ENCODE results near the gene CSTB.
"Not testable (repeated sequence)": the region's sequence is repeated elsewhere in the genome, so short reads cannot be mapped to it uniquely, and the experiment has no call there.

The CSTB gene, protein sequence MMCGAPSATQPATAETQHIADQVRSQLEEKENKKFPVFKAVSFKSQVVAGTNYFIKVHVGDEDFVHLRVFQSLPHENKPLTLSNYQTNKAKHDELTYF

DNA sequence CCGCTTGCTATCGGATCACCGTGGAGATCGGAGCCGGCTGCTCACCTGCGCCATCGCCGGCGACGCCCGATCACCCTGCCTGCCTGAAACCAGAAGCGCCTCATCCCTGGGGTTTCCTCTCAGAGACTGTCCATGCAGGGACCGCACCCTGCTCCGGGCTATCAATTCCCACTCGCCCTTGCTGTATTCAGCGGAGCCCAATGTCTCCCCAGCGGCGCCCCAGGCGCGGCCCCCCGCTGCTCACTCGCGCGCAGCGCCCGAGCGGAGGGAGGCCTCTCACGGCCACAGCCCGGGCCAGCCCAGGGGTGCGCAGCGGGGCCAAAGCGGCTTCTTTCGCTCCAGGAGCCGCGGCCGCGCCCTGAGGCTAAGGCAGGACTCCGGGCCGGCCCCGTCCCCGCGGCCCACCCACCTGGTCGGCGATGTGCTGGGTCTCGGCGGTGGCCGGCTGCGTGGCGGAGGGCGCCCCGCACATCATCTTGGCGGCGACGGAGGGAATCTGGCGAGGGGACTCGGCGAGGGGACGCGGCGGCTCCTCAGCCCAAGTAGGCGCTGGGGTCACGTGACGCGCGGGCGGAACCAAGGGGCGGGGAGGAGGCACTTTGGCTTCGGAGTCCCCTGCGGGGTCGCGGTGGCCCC is at the start of gene CSTB:
CSTB (minus strand) TSS at position 514 of the 636 bp plus-strand sequence; CDS start at position 475, 39 bp downstream.
- peak; percentile 91 for DNase-seq

DNA sequence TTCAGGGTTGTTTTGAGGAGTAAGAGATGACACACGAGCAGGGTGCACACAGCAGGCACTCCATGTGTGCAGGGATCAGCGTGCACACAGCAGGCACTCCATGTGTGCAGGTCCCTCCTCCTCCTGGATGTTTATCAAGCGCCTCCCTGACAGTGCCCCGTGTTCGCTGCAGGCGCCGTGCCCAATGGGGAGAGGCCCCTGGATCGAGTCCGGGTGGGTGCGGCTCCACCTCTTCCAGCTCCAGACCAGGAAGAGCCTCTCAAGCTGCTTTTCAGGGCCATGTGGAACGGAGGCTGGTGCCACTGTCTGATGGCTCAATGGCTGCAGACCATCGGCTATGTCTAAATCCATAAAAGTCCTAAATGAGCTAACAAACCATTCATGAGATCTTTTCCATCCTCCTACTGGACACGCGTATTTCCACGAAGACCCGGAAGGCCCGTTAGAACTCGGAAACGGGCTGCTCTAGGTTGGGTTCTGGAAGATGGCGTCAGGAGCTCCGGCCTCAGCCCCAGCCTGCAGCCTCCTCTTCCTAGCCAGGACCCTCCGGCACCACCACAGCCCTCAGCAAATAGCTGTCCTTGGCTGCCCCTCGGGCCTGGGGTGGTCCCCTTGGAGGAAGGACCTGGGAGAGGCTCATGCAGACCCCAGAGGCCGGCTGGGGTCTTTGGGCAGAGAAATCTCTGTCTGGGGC is 49.3 kb upstream of the CSTB start:
- DNase-seq: no peak

DNA sequence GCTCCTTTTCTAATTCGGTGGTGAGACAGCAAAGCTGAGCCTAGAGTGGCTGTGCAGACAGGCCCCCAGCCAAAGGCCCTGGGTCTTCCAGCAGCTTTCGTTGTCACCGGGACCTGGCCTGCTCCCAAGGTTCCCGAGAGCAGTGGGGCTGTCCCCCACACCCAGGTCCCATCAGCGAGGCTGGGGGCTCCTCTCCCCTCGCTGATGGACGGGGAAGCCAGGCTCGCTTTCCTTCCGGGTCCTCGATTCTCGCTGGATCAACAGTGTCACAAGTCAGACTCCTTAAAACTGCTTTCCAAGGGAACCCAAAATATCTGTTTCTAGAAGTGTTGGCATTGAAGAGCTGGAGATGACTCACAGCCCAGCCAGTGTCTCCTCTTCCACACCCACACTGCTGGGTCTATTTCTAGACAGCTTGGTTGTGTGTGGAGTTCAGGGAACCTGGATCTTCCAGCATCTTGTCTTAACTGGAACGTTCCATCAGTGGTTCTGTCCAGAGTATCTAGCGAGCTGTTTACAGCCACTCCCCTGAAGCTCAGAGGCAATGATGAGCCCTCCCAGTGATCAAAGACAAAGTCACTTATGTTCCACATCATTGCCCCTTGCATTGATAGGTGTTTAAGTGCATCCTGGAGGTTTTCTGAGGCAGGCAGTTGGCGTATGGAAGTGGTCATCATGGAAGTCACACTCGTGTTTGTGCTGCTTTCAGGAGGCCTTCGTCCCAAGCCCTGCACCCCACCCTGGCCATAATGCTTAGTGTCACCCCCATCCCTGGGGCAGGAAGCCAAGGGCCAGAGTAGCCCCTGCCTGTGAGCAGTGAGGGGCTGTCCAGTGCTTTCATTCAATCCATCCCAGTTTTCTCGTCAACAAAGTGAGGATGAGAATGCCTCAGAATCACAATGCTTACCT is 48.5 kb upstream of the CSTB start:
- no peak for DNase-seq

DNA sequence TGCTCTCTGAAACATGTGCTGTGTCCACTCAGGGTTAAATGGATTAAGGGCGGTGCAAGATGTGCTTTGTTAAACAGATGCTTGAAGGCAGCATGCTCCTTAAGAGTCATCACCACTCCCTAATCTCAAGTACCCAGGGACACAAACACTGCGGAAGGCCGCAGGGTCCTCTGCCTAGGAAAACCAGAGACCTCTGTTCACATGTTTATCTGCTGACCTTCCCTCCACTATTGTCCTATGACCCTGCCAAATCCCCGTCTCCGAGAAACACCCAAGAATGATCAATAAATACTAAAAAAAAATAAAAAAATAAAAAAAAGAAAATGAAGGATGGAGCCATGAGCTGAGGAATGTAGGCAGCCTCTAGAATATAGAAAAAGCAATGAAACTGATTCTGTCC is 46.6 kb upstream of the CSTB start:
- not testable (repeated sequence) for DNase-seq

DNA sequence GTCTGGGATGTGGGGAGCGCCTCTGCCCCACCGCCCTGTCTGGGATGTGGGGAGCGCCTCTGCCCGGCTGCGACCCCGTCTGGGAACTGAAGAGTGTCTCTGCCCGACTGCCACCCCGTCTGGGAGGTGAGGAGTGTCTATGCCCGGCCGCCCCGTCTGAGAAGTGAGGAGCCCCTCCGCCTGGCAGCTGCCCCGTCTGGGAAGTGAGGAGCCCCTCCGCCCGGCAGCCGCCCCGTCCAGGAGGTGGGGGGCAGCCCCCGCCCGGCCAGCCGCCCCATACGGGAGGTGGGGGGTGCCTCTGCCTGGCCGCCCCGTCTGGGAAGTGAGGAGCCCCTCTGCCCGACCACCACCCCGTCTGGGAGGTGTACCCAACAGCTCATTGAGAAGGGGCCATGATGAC is 46.1 kb upstream of the CSTB start:
- DNase-seq: not testable (repeated sequence)

DNA sequence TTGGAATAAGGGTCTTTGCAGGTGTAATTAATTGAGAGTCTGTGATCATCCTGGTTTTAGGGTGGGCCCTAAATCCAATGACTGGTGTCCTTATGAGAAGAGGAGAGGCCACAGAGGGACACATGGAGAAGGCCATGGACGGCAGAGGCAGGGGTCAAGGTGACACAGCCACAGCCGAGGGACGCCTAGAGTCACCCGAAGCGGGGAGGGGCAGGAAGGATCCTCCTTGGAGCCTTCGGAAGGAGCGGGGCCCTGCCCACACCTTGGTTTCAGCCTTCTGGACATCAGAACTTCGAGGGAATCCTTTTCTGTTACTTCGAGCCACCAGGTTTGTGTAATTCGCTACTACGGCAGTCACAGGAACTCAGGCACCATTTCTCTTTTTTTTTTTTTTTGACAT is 44.4 kb upstream of the CSTB start:
- no peak for DNase-seq

DNA sequence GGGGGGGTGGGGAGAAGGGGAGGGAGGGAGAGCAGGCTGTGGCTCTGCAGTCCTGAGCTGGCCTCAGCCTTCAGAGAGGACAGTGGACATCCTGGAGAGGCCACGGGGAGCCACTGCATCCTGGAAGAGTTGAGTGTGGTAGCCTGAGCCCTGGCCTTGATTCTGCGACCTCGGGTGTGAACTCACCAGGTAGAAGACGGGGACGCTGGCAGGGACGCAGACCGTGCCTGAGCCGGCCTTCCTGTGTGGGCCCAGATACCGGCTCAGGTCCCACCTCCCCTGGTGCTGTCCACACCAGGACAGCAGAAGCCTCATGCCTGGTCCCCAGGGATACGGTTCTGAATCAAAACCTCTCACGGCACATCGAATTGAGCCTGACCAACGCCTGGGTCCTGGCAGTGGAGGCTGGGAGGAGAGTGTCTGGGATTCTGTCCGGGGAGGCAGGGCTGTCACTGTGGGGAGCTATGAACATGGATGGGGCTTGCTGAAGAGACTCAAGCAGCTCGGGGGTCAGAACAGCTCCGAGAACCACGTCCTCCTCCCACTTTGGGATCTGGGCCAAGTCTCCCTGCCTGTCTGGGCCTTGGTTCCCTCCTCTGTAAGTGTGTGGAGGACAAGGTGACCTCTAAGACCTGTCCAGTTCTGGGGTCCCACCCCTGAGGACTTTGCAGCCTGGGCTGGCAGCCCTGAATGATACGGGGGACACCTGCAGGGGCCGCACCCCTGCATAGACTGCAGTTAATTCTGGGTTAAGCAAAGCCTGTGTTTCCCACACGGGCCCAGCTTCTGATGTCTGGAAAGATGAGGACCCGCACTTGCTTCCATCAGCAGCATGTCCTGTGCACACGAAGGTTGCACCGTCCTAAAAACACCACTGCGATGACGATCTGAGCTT is 43.6 kb upstream of the CSTB start:
- no peak for DNase-seq

DNA sequence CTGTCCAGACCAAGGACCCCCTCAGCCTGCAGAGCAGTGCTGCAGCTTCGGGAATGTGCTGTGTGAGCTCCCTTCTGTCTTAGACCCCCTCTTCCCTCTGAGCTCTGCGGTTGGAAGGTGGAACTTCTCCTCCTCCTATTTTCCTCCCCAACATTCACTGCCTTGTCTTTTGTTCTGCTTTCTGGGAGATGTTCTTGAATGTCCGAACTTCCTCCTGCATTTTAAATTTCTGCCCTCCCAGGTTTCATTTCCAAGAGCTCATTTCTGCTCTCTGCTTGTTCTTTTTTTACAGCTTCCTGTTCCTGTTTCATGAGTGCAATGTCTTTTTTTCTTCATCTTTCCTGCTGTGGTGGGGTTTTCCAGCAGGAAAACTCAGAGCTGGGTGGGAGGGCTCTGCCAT is 42.6 kb upstream of the CSTB start:
- DNase-seq: no peak

DNA sequence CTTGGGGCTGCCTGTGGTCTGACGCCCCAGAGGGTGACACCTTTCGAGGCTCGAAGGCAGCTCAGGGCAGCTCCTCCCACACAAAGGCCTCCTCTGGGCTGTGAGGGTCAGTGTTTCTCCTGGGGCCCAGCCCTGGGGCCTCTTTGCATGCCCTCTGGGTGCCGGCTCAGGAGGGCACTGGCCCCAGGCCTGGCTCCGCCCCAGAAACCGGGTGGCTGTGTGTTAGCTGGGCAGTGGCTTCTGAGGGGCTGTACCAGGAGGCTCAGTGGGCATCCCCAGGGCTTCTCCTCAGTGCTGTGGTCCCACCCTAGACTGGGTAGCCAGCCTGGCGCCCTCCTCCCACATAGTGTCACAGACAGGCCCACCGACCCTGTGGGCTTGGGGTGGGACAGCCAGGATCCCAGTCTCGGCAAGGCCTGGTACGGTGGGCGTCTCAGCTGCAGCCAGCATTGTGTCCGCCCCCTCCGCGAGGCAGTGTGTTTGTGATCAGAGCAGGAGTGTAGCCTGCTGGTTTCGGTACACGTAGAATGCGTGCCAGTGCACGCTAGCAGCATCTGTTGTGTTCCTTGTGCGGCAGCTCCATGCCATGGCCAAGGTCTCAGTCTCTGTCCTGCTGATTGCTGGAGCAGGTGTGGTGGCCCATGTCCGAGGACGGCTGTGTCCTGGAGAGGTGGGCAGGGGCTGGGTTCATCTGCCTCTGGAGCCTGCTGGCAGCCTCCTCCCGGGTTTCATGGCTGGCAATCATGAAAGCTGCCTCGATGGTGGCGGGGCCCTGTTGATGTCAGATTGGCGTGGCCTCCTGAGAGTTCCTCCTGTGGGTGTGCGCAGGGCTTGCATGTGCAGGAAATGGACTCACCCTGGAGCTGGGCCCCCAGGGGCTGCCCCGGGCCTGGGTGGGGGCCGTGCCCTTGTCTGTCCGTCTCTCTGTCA is 41.3 kb upstream of the CSTB start:
- no peak for DNase-seq

DNA sequence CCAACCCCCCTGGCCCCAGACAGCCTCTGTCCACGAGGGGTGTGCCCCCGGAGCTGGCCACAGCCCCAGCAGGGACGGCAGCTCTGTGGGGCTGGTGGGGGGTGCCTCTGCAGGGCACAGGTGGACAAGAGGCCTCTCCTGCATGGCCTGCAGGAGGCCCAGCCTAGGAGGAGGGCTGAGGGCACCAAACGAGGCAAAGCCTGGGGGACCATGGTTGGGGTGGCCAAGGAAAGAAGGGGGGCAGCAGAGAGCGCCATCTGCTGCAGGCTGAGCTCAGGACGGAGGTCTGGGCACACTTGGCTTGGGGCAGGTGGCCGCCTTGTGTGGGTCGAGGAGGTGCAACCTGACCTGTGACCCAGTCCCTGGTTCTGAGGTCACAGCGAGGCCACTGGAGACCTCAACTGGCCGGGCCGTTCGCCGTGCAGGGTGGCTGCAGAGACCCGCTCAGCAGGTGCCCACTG is 40.5 kb upstream of the CSTB start:
- no peak for DNase-seq

DNA sequence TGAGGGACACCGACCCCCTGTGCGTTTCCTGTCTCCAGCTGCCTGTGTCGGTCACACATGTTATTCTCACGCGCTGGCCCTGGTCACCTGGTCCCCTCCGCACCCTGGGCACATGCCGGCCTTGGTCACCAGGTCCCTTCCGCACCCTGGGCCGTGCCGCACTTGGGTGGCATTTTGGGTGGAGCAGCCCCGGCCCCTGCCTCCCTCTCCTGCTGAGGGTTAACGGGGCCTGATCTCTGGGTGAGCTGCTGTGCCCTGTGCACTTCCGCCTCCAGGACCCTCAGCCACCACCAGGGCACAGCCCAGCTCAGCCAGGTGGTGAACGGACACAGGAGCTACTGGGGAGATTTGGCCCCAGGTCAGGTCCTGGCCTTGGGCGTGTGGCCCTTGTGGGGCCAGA is 39.9 kb upstream of the CSTB start:
- DNase-seq: no peak

DNA sequence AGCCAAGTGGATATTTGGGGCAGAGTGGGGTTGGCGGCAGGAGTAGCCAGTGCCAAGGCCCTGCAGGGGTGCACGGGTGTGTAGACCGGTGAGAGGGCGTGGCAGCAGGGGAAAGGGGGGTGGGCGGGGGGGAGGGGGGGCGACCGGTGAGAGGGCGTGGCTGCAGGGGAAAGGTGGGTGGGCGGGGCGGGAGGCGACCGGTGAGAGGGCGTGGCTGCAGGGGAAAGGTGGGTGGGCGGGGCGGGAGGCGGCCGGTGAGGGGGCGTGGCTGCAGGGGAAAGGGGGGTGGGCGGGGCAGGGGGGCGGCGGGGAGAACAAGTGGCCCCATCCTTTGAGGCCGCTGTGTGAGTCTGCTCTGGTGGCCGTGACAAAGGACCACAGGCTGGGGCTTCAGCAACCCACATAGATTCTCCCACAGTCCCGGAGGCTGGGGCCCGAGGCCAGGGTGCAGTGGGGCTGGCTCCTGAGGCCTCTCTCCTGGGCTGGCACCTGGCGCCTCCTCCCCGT is 39.1 kb upstream of the CSTB start:
- DNase-seq: peak; percentile 11

DNA sequence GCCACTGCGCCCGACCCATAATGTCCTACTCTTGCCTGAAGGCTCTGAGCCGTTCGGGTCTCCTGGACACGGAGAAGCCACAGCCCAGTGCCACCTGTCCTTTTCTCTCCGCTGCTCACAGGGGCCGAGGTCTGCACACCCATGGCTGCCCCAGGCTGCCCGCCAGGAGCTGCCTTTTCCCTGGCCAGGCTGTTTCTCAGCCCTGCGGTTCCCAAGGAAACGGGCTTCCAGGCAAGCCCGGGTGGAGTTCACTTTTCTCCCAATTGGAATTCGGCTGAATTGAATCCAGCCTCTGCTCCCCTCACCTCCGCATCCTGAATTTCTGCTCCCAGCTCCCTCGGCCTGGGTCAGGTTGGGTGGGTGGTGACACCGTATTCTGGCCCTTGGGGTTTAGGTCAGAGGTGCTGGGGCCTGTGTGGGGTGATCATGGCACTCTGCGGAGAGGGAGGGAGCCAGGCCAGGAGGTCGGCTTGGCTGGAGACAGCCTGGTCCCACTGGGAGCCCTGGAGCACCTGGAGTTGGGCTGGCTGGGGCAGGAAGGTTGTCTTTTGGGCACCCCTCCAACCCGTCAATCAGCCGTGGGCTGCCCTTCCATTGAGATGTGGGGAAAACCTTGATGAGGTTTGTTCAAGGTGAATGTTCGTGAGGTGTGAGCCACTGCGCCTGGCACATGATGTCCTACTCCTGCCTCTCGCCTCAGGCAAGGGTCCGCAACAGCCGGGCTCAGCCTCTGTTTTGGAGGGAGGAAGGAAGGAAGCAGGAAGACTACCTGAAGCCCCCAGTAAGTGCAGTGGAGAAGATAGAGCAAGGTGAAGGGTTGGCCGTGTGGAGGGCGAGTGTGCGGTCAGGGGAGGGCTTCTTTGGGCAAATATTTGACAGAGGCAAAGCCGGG is 38.4 kb upstream of the CSTB start:
- DNase-seq: no peak

DNA sequence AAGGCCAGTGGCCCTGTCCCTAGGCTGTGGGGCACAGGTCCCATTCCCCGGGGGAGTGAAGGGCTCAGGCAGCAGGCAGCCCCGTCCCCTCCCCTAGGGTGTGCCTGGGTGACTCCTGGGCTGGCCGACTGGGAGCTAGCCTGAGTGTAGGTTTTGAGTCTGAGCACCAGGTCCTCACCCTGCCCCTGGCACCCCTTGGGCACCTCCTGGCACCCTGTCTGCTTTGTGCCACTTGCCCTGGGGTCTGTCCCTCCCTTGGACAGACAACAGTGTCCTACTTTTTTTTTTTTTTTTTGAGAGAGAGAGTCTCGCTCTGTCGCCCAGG is 37.5 kb upstream of the CSTB start:
- DNase-seq: no peak

DNA sequence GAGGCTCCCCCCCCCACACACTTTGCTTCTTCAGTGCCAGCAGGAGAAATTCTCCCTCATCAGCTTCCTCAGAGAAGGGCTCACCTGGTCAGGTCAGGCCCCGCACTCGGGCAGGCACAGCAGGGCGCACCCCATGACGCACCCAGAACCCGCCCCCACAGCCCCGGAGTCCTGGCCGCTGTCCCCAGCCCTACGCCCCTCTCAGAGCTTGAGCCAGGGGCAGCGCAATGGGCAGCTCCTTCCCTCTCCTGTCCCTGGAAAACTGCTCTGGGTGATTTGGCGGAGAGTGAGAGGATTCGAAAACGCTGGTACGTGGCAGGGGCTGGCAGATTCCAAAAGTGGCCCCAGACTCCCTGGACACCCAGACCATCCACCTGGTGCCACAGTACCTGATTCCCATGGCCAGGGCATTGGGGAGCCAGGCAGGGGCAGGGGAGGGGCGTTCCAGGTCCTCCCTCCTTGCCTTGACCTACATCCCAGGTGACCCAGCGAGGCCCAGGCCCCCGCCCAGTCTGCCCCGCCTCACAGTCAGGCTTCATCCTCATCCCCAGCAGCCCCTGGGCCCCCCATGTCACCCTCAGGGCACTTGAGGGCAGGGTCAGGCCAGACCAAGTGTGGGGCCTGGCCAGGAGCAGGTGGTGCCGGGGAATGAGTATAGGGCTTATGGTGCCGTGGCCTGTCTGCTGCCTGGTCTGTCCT is 37.0 kb upstream of the CSTB start:
- no peak for DNase-seq

DNA sequence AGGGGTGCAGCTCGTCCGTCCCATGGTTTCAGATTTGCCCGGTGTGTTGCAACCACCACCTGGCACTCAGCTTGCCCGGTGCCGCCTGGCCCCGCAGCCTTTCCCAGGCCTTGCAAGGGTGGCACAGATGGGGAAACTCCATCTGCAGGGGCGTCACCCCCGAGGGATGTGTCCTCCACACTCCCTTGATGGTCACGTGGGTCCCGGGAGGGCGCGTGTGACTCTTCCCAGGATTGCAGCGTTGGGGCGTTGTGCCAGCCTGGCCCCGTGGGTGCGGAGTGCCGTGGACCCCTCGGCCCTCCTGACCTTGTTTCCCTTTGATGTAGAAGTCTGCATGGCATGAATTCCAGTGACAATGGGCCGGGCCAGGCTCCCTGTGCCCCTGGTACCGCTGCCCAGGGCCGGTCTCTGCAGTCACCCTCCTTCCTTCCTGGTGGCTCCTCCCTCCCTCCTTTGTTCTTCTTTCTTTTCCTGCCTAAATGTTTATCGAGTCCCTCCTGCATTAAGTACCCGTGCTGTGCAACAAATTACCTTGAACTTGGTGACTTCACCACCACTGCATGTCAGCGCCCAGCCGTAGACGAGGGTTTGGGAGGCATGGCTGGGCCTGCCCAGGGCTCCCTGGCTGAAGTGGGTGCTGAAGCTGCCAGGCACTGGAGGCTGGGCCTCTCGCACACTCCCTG is 36.2 kb upstream of the CSTB start:
- DNase-seq: no peak

DNA sequence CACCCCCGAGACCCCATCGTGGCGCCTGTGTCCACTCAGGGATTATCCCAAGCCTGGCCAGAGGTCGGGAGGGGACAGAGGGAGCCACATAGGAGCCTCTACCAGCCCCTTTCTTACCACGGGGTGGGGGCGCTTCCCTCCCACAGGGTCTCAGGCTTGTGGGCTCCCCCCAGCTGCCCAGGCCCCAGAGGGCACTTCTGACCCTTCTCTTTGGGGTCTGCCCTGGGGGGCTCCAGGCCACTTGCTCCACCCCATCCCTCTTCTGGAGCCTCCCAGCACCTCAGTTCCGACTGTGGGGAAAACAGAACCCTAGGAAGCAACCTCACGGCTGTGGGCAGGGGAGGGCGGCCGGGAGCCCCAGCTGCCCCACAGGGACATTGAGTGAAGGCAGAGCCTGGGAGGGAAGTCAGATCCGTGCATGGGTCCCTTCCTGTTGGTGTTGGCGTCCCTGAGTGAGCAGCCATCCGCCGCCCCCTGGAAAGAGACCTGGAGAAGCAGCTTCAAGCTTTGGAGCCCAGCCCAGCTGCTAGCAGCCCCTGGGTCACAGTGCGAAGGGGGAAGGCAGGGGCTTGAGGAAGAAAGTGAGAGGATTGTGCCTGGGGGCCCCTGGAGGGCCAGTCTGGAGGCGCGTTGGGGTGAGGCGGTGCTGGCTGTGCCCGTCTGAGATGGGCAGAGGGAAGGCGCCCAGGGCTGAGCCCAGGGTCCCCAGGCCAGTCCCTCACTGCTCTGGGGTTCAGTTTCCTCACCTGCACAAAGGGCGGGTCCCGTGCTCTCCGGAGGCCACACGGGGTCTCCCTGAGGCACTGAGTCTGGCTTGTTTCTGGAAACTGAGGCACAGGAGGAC is 35.4 kb upstream of the CSTB start:
- DNase-seq: no peak

Data from CD4-positive, alpha-beta T cell treated with Interleukin-17A for 4 hours (primary cell).